ENCODE measurements around the gene NT5M.

The NT5M gene

GRCh38 chr17:17344507-17345293, 41.5 kb downstream of the NT5M start:
- no peak for DNase-seq

- no peak for DNase-seq
These were observed 42.1 kb downstream of the NT5M start for GRCh38 chr17:17345294-17345597.

GRCh38 chr17:17345686-17346427, 42.7 kb downstream of the NT5M start:
- no peak for DNase-seq

- no peak for DNase-seq
These were observed 43.5 kb downstream of the NT5M start for GRCh38 chr17:17346428-17347233.

- no peak for DNase-seq
These were observed 44.2 kb downstream of the NT5M start for GRCh38 chr17:17347234-17347955.

GRCh38 chr17:17347956-17348871, 45.0 kb downstream of the NT5M start:
- no peak for DNase-seq

GRCh38 chr17:17348872-17349723, 45.9 kb downstream of the NT5M start:
- no peak for DNase-seq

- no peak for DNase-seq
These were observed 46.5 kb downstream of the NT5M start for GRCh38 chr17:17349724-17350106.

GRCh38 chr17:17350491-17351355, 47.5 kb downstream of the NT5M start:
- DNase-seq: no peak

GRCh38 chr17:17351356-17351891, 48.3 kb downstream of the NT5M start:
- no peak for DNase-seq

- DNase-seq: no peak
These were observed 49.0 kb downstream of the NT5M start for GRCh38 chr17:17351901-17352781.

- no peak for DNase-seq
These were observed 49.9 kb downstream of the NT5M start for GRCh38 chr17:17352836-17353624.

- no peak for DNase-seq
These were observed 50.7 kb downstream of the NT5M start for GRCh38 chr17:17353625-17354484.

GRCh38 chr17:17354560-17355349, 51.6 kb downstream of the NT5M start:
- DNase-seq: peak; percentile 75

- DNase-seq: no peak
These were observed 52.3 kb downstream of the NT5M start for GRCh38 chr17:17355426-17355825.
